ENCODE measurements around the gene DIPK1C. TPM values are rescaled to one million over a fixed set of nuclear protein-coding genes. Genes with fewer than 3 reads are reported as not detected.

Gene DIPK1C
- total RNA-seq, 4 donors from 2014 or later = 0.25 to 5.4 (median 2.9) TPM

GRCh38 chr18:74447404-74448152 is 9.5 kb downstream of the DIPK1C start:
- intact Hi-C loops (cut with DNase I; ENCODE audit: low total_unique reads) = no loop called here
- WGBS, 2 donors = 88 to 95% methylated on average over 16 of the region's 16 CpGs
- DNase-seq (ENCODE audit: low spot score in 2 of 2) = peak in 1 of 2 donors; percentile 59

DNA sequence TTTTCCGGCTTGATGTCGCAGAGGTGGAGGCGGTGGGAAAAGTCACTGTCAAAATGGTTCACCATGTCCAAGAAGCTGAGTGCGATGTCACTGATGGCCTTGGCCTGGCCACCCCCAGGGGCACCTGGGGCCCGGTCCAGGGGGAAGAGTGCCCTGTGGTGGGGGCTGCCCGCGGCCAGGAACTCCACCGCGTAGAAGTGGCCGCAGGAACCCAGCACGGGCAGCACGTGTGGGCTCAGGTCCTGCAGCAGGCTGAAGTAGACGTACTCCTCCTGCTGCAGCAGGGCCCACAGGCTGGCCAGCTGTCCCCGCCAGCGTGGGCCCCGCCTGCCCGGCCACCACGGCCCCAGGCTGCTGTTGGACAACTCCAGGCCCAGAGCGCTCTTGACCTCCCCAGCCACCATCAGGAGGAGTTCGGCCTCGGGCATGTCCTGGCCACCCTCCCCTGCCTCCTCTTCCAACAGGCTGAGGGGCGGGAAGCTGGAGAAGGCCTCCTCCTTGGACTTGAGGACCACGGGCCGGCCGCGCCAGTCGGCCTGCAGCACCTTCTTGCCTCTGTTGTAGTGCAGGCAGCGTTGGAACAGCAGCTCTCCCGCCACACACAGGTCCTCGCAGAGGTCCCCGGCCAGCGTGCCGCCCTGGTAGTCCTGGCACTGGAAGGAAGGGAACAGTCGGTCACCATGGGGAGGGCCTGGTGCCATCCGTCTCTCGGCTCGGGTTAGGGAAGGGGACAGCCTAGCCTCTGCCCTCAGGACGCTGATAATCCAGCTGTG is 10.3 kb downstream of the DIPK1C start:
- peak in 1 of 2 donors; percentile 78 for DNase-seq (ENCODE audit: low spot score in 2 of 2)
- no peak for TF ChIP-seq POLR2A (IDR thresholded peaks at IDR 0.05)
- TF ChIP-seq, protein P1, sequence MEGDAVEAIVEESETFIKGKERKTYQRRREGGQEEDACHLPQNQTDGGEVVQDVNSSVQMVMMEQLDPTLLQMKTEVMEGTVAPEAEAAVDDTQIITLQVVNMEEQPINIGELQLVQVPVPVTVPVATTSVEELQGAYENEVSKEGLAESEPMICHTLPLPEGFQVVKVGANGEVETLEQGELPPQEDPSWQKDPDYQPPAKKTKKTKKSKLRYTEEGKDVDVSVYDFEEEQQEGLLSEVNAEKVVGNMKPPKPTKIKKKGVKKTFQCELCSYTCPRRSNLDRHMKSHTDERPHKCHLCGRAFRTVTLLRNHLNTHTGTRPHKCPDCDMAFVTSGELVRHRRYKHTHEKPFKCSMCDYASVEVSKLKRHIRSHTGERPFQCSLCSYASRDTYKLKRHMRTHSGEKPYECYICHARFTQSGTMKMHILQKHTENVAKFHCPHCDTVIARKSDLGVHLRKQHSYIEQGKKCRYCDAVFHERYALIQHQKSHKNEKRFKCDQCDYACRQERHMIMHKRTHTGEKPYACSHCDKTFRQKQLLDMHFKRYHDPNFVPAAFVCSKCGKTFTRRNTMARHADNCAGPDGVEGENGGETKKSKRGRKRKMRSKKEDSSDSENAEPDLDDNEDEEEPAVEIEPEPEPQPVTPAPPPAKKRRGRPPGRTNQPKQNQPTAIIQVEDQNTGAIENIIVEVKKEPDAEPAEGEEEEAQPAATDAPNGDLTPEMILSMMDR (IDR thresholded peaks at IDR 0.05) = no peak
- no peak overlapping the region for H3K4me3 ChIP-seq (ENCODE audit: low read depth, poor library complexity, severe bottlenecking)
- intact Hi-C loops (cut with DNase I; ENCODE audit: low total_unique reads) = no loop called here
- 94% methylated on average over 27 to 38 of the region's 38 CpGs for WGBS, 2 donors

More at GRCh38 chr18:74447404-74448152, 9.5 kb downstream of the DIPK1C start:
- no peak overlapping the region for H3K4me3 ChIP-seq (ENCODE audit: low read depth, poor library complexity, severe bottlenecking)
- TF ChIP-seq, protein P1 (IDR thresholded peaks at IDR 0.05) = no peak
- no peak for TF ChIP-seq POLR2A (IDR thresholded peaks at IDR 0.05)

DNA sequence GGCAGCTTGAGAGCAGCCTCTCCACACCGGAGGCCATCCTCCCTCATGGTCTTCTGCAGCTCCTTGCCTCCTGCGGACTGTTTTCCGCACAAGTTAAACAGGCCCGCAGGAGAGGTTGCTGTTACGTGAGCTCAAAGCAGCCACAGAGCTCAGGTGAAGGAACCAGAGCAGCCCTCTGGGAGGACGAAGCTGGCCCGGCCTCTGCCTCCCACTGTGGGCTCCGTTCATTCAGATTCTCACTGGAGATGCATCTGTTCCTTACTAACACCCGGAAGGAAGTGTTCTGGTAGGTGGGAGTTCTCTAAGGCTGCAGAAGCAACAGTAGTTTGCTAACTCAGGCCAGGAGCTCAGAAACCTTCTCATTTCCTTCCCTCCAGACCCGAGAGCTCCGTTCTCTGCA is 10.9 kb downstream of the DIPK1C start:
- 80 to 90% methylated on average over 11 of the region's 11 CpGs for whole genome bisulfite sequencing, 2 donors
- no peak for DNase-seq (ENCODE audit: low spot score in 2 of 2)
- H3K4me3 ChIP-seq (ENCODE audit: low read depth, poor library complexity, severe bottlenecking) = no peak overlapping the region
- TF ChIP-seq, protein P1 (IDR thresholded peaks at IDR 0.05) = no peak
- intact Hi-C loops (cut with DNase I; ENCODE audit: low total_unique reads) = no loop called here

GRCh38 chr18:74445585-74445984 is 11.5 kb downstream of the DIPK1C start:
- no peak for TF ChIP-seq POLR2A (IDR thresholded peaks at IDR 0.05)
- TF ChIP-seq, protein P1 (IDR thresholded peaks at IDR 0.05) = no peak
- intact Hi-C loops (cut with DNase I; ENCODE audit: low total_unique reads) = no loop called here
- WGBS, 2 donors = 84 to 89% methylated on average over 14 of the region's 14 CpGs
- peak in 1 of 2 donors; percentile 70 for DNase-seq (ENCODE audit: low spot score in 2 of 2)
- no peak overlapping the region for H3K4me3 ChIP-seq (ENCODE audit: low read depth, poor library complexity, severe bottlenecking)

DNA sequence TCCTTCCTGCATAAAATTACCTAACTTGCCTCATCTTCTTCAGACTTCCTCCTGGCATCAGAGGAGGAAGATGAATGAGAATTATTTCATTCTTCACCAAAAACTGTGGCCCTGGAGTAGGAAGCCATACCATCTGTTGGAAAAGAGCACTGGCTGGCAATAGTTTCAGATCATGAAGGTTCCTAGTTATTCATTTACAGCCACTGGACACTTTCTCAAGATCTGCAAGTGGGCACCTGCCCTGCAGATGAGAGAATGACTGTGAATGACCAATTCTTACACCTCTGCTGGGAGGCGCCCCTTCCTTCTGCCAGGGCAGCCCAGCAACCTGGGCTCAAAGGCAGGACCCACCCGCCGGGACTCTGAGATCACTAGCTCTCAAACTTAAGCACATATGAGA is 13.0 kb downstream of the DIPK1C start:
- TF ChIP-seq, protein P1 (IDR thresholded peaks at IDR 0.05) = no peak
- TF ChIP-seq POLR2A (IDR thresholded peaks at IDR 0.05) = no peak
- H3K4me3 ChIP-seq (ENCODE audit: low read depth, poor library complexity, severe bottlenecking) = no peak overlapping the region
- WGBS, 2 donors = 85 to 90% methylated on average over 3 of the region's 3 CpGs
- intact Hi-C loops (cut with DNase I; ENCODE audit: low total_unique reads) = no loop called here
- no peak for DNase-seq (ENCODE audit: low spot score in 2 of 2)
